WTC11 (cell line): ENCODE results near the gene STRA6.

Experiments
- CREM ChIP-seq: sonication (generic); formaldehyde crosslinking; IDR thresholded peaks from 2 replicates; pipeline ENCODE4 v1.8.1; 2022; ENCODE audit warnings: mild to moderate bottlenecking, missing genetic modification reagents, moderate library complexity
- IRF2 ChIP-seq: sonication (generic); formaldehyde crosslinking; IDR thresholded peaks from 2 replicates; pipeline ENCODE4 v1.8.0; 2022; ENCODE audit warnings: low read depth, missing genetic modification reagents, borderline replicate concordance
- NFYB ChIP-seq: sonication (generic); formaldehyde crosslinking; conservative IDR thresholded peaks from 2 replicates; pipeline ENCODE4 v1.8.0; 2022; ENCODE audit warnings: low read depth, missing genetic modification reagents
- STAT6 ChIP-seq: sonication (generic); formaldehyde crosslinking; conservative IDR thresholded peaks from 2 replicates; pipeline ENCODE4 v1.8.1; 2023; ENCODE audit warnings: mild to moderate bottlenecking, low read depth, missing genetic modification reagents, moderate library complexity
- TEAD1 ChIP-seq: sonication (generic); formaldehyde crosslinking; IDR thresholded peaks from 2 replicates; pipeline ENCODE4 v1.8.0; 2022; ENCODE audit warnings: mild to moderate bottlenecking, missing genetic modification reagents
- TEAD4 ChIP-seq: sonication (generic); formaldehyde crosslinking; IDR thresholded peaks from 2 replicates; pipeline ENCODE4 v1.8.0; 2022; ENCODE audit warnings: mild to moderate bottlenecking, missing genetic modification reagents
- USF2 ChIP-seq: sonication (generic); formaldehyde crosslinking; IDR thresholded peaks from 2 replicates; pipeline ENCODE4 v1.8.1; 2023; ENCODE audit warnings: mild to moderate bottlenecking, missing genetic modification reagents, moderate library complexity
- ZNF121 ChIP-seq: sonication (generic); formaldehyde crosslinking; IDR thresholded peaks from 2 replicates; pipeline ENCODE4 v1.8.0; 2023; ENCODE audit warnings: missing genetic modification reagents
- ZNF138 ChIP-seq: sonication (generic); formaldehyde crosslinking; conservative IDR thresholded peaks from 2 replicates; pipeline ENCODE4 v1.8.1; 2022; ENCODE audit warnings: mild to moderate bottlenecking, moderate library complexity, missing genetic modification reagents
- TF ChIP-seq, protein P1 (sequence below): fragments of 200-600 bp; IDR thresholded peaks from 2 replicates; pipeline ENCODE4 v1.8.0; 2022; ENCODE audit warnings: antibody characterized with exemption
- TF ChIP-seq, protein P2 (sequence below): sonication (generic); formaldehyde crosslinking; IDR thresholded peaks from 2 replicates; pipeline ENCODE4 v1.8.0; 2022; ENCODE audit warnings: mild to moderate bottlenecking, missing genetic modification reagents
- TF ChIP-seq, protein P3 (sequence below): sonication (generic); formaldehyde crosslinking; IDR thresholded peaks from 2 replicates; pipeline ENCODE4 v1.8.1; 2023; ENCODE audit warnings: mild to moderate bottlenecking, missing genetic modification reagents, moderate library complexity

- TF ChIP-seq TEAD4 (CRISPR knock-in tag) = no peak
- TF ChIP-seq, protein P1, sequence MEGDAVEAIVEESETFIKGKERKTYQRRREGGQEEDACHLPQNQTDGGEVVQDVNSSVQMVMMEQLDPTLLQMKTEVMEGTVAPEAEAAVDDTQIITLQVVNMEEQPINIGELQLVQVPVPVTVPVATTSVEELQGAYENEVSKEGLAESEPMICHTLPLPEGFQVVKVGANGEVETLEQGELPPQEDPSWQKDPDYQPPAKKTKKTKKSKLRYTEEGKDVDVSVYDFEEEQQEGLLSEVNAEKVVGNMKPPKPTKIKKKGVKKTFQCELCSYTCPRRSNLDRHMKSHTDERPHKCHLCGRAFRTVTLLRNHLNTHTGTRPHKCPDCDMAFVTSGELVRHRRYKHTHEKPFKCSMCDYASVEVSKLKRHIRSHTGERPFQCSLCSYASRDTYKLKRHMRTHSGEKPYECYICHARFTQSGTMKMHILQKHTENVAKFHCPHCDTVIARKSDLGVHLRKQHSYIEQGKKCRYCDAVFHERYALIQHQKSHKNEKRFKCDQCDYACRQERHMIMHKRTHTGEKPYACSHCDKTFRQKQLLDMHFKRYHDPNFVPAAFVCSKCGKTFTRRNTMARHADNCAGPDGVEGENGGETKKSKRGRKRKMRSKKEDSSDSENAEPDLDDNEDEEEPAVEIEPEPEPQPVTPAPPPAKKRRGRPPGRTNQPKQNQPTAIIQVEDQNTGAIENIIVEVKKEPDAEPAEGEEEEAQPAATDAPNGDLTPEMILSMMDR = no peak
- TF ChIP-seq, protein P2, sequence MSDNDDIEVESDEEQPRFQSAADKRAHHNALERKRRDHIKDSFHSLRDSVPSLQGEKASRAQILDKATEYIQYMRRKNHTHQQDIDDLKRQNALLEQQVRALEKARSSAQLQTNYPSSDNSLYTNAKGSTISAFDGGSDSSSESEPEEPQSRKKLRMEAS (CRISPR knock-in tag) = no peak
- no peak for TF ChIP-seq ZNF138 (CRISPR knock-in tag)
- TF ChIP-seq ZNF121 (CRISPR knock-in tag) = no peak
- TF ChIP-seq, protein P3, sequence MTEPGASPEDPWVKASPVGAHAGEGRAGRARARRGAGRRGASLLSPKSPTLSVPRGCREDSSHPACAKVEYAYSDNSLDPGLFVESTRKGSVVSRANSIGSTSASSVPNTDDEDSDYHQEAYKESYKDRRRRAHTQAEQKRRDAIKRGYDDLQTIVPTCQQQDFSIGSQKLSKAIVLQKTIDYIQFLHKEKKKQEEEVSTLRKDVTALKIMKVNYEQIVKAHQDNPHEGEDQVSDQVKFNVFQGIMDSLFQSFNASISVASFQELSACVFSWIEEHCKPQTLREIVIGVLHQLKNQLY (CRISPR knock-in tag) = no peak
- TF ChIP-seq CREM (CRISPR knock-in tag) = no peak
- TF ChIP-seq NFYB (CRISPR knock-in tag) = no peak
- TF ChIP-seq STAT6 (CRISPR knock-in tag) = no peak
- TF ChIP-seq TEAD1 (CRISPR knock-in tag) = no peak
- TF ChIP-seq USF2 (CRISPR knock-in tag) = no peak
- no peak for TF ChIP-seq IRF2 (CRISPR knock-in tag)
Measured at GRCh38 chr15:74138642-74139041, 63.9 kb downstream of the STRA6 start.
